ENCODE data around the gene OLA1.

DNA sequence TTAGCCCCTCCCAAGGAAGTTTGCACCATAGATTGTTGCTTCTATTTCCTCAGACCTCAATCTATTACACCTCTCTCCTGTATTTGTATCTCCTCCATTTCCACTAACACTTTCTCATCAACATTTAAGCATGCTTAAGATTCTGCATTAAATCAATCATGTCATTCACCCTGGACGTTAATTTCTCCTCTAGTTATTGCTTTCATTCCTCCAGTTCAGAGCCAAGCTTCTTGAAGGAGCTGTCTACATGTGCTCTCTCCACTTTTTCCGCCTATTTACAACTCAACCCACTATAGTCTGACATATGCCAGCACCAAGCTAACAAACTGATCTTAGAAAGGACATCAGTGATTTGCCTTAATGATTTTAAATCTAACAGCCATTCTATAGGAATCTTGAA is 99.5 kb downstream of the OLA1 start:
- TF ChIP-seq, protein P1, sequence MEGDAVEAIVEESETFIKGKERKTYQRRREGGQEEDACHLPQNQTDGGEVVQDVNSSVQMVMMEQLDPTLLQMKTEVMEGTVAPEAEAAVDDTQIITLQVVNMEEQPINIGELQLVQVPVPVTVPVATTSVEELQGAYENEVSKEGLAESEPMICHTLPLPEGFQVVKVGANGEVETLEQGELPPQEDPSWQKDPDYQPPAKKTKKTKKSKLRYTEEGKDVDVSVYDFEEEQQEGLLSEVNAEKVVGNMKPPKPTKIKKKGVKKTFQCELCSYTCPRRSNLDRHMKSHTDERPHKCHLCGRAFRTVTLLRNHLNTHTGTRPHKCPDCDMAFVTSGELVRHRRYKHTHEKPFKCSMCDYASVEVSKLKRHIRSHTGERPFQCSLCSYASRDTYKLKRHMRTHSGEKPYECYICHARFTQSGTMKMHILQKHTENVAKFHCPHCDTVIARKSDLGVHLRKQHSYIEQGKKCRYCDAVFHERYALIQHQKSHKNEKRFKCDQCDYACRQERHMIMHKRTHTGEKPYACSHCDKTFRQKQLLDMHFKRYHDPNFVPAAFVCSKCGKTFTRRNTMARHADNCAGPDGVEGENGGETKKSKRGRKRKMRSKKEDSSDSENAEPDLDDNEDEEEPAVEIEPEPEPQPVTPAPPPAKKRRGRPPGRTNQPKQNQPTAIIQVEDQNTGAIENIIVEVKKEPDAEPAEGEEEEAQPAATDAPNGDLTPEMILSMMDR (IDR thresholded peaks at IDR 0.05): no peak
- no peak for TF ChIP-seq POLR2A (IDR thresholded peaks at IDR 0.05)

Data from esophagus squamous epithelium (tissue), 4 donors.